Stimulated activated CD8-positive, alpha-beta memory T cell treated with anti-CD3 and anti-CD28 coated beads, Interleukin-4, amount 100 ng/mL, for 48 hours (primary cell): ENCODE data around the gene STEAP4.

Experiments used
- DNase-seq: peaks from one replicate; pipeline ENCODE4 v3.0.0-alpha.2; 2020

Gene STEAP4

GRCh38 chr7:88306590-88307048, at the start of gene STEAP4:
Gene STEAP4 (minus strand): TSS chr7:88306894. CDS start chr7:88284269, 22,625 bp downstream.
- DNase-seq, result peak; percentile 27

DNA sequence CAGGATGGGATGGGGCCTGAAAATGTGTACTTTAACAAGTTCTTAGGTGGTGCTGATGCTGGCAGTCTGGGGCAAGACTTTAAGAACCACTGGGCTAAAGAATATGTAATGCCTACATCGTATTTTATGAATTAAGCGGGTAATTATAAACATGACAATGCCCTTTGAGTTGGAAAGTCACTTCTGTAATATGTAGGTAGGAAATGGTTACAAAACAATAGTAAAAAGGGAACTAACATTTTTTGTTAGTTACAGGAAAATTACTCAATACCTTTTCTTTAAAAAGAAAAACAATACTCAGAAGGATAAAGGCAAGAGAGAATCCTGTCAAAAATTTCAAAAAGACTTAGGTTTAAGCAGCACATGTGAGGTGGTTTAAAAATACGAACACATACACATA, 48.3 kb upstream of the STEAP4 start:
- DNase-seq, result no peak

- no peak for DNase-seq
Observed at GRCh38 chr7:88350118-88350517, 43.4 kb upstream of the STEAP4 start.

- DNase-seq, result no peak
Observed at GRCh38 chr7:88347517-88347916, 40.8 kb upstream of the STEAP4 start.

DNA sequence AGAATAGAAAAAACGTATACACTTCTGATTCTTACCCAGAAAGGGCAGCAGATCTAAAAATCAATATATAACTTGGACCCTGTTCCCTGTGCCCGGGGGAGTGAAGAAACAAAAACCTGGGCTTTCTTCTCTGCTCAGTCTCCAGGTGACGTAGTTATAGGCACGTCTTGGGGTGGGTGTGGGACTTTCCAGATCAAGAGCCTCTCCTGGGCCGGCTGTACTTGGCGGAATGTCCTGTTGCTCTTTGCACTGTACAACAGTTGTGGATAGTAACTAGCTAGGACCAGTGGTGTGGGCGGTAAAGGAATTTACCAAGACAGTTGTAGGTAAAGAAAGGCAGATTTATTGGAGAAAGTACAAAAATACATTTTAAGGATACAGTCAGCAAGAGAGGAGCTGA, 40.4 kb upstream of the STEAP4 start:
- DNase-seq, result no peak

DNA sequence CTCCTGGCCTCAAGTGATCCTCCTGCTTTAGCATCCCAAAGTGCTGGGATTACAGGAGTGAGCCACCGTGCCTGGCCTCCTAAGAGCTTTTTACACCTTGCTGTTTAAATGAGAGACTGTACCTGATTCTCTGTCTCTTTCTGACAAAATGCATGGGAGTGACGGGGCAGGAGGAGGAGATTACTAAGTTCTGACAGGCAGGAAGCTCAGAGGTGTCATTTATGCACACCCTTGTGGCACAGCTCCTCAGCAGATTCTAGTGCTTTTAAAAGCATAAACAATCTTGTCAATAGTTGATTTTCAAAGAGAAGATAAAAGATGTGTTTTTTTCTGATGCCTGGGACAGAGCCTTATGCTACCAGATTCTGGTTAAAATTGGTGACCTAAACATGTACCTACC, 39.7 kb upstream of the STEAP4 start:
- no peak for DNase-seq

- DNase-seq, result peak; percentile 31
Observed at GRCh38 chr7:88344956-88345832, 38.5 kb upstream of the STEAP4 start.

DNA sequence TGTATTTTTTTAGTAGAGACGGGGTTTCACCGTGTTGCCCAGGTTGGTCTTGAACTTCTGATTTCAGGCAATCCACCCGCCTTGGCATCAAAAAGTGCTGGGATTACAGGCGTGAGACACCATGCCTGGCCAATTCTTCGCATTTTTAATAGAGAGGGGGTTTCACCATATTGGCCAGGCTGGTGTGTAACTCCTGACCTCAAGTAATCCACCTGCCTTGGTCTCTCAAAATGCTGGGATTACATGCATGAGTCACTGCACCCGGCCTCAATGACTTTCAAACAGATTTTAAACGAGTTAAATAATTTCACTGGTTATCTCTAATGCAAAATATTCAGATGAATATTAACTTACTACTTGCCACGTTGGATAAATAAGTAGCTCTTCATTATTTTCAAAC, 37.6 kb upstream of the STEAP4 start:
- DNase-seq, result no peak

GRCh38 chr7:88339195-88339922, 32.7 kb upstream of the STEAP4 start:
- DNase-seq, result no peak

- no peak for DNase-seq
Observed at GRCh38 chr7:88338503-88338902, 31.8 kb upstream of the STEAP4 start.

DNA sequence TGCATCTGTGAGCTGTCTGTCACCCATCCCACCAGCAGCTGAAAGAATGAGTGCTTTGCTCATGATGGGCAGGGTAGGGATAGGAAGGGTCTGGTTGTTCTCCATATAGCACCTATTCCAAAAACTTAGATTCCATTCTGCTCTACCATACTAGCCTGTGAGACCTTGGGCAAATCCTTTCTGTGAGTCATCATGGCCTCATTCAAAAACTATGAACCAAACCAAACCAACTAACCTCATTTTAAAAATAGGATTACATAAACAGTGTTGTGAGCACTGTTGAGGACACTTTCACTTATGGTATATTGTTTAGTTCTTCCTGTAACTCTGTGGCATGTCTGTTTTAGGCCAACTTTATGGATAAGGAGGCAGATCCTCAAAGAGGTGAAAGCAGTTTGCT, 30.9 kb upstream of the STEAP4 start:
- DNase-seq, result no peak

DNA sequence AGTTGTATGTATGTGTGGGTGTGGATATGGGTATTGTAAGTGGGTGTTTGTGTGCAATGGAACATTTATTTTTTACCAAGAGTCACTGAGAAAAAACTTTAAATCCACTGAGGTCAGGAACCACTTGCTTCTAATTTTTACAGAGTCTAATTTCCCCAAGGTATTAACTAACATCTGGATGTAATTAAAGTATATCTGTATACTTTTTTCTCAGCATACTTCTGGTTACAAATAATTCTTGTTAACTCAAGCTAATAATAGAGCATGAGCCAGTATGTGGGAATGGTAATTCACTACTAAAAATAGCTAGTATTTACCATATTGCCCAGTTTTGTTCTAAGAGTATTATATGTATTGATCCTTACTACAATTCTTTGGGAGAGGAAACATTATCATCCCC, 24.6 kb upstream of the STEAP4 start:
- no peak for DNase-seq

DNA sequence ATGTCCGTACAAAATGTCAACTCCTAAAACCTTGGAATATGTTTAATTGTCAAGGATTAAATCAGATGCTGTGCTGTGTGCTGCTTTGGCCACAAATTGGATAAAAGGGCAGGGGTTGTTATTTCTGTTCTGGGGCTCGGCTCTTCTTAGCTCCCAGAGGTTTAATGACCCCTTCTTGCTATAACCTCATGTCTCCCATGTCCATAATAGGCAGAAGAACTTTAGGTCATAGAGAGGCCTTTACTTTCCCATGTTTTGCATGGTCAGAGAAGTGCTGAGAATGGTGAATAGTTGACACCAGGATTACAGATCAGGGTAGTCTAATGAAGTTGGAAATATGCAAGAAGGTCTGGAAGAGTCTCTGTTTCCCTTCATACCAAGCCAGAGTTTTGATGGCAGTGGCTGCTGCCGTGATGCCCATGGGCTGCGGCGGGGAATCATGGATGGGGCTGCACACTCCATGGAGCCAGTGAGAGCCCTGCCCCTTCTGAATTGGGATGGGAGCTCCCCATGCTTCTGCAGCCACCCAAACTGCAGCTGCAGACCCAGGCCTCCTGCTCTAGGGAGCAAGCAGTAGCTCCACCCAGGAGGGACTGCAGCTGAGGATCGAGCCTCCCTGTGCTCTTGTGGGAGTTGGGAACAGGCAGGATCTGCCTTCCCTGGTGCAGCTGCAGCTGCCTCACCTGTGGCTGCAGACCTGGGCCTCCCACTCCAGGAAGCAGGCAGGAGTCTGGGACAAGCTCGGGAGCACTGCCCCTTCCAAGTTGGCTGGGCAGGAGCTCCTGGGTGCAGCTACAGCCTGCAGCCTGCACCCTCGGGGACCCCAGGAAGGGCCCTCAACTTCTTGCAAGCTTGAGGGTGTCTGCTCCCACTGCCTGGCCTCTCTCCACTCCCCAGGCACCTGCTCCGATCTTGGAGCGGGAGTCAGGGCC, 23.1 kb upstream of the STEAP4 start:
- no peak for DNase-seq

DNA sequence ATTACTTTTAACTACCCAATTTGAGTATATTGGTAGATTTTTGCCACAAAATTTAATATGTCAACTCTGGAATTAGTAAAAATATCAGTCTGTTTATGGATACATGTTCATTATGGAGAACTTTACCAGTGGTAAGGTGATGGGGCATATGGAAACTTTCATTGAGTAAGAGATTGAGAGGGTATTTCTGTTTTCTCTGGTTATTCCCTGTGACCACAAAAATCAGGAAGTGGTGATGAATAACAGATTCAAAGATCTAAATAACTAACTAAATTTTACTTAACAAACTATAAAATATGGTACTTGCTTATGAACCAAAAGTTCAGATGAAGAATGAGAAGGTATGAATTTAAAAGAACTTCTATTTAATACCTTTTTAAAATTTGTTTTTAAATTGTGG, 22.1 kb upstream of the STEAP4 start:
- no peak for DNase-seq

DNA sequence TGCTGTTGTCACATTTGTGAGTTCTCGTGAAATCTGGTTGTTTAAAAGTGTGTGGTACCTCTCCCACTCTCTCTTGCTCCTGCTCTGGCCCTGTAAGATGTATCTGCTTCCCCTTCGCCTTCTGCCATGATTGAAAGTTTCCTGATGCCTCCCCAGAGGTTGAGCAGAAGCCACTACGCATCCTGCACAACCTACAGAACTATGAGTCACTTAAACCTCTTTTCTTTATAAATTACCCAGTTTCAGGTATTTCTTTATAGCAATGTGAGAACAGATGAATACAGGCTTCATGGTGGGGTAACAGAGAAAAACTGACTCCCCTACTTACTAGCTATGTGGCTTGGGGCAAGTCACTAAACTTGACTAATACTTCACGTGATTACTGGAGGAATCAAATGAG, 18.0 kb upstream of the STEAP4 start:
- DNase-seq, result no peak

GRCh38 chr7:88322151-88322550, 15.5 kb upstream of the STEAP4 start:
- no peak for DNase-seq

GRCh38 chr7:88321694-88322093, 15.0 kb upstream of the STEAP4 start:
- DNase-seq, result no peak

- DNase-seq, result no peak
Observed at GRCh38 chr7:88318196-88318595, 11.5 kb upstream of the STEAP4 start.

GRCh38 chr7:88317422-88317821, 10.7 kb upstream of the STEAP4 start:
- DNase-seq, result no peak

DNA sequence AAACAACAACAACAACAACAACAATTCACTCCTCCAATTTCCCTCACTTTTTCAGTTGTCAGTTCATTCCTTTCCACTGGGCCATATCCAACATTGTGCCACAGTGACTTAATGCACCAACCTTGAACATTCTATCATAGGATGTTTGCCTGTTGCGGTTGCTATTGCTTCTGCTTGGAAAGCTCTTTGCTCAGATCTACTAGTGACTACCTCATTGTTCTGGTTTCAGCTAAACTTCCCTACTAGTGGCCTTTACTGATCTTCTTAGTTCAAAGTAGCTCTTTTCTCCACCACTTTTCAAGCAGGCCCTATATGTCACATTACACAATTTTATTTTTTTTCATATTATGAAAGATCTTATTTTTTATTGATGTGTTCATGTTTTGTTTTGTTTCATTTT, 9.8 kb upstream of the STEAP4 start:
- no peak for DNase-seq

- no peak for DNase-seq
Observed at GRCh38 chr7:88315522-88315921, 8.8 kb upstream of the STEAP4 start.

DNA sequence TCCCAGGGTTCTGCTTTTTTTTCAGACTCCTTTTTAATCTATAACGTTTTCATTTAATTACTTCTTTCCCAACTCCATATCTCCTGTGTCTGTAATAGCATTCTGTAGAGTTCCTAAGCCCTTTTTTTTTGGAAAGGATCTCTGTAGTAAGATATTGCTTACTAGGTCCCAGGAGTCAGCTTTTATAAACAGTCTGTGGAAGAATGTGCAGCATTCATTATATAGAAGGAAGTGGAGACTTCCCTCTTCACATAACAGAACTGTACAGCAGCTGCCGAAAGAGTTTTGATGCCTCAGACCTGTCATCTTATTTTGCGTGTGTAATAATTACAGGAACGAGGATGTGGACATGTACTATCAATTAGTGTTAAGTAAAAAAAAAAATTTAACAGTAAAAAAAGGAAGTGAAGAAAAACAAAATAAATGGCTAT, 7.4 kb upstream of the STEAP4 start:
- no peak for DNase-seq

DNA sequence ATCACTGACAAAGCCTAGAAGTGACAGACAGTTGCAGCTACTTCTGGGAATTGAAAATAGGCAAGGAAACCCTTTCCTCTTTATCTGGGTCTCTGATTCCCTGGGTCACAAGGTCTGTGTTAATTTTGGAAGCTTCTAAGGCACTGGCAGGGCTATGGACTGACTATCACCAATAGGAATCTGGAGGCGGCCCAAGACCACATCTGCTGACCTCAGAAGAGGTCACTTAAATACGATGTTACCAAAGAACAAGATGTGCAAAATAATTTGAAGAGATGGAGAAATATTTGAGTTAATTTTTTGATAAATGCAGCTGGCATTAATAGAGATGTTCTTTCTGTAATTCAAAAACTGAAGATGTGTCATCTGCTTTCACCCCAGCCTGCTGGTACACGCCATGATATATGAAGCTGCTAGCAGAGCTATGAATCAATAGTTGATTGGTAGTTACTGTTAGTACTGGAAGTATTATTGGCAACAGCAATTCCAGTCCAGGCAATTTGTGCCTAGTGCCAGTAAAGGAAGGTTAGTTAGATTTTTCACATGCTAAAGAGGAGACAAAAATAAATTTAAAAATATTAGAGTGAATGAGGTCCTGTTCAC, 5.5 kb upstream of the STEAP4 start:
- DNase-seq, result no peak
